GM23248 (cell line): ENCODE data around the gene FKBP8.

Source experiments
- EZH2 ChIP-seq: fragments of 200-600 bp; sonication (generic); IDR thresholded peaks from 2 replicates; pipeline ENCODE4 v1.6.1; 2018; ENCODE audit warnings: antibody characterized with exemption, mild to moderate bottlenecking; ENCODE audit not compliant: insufficient read depth, poor library complexity, severe bottlenecking
- EZH2phosphoT487 ChIP-seq: fragments of 200-600 bp; sonication (generic); IDR thresholded peaks from 2 replicates; pipeline ENCODE4 v1.6.1; 2018; ENCODE audit warnings: antibody characterized with exemption, moderate library complexity, mild to moderate bottlenecking, low read depth; ENCODE audit not compliant: insufficient read depth

DNA sequence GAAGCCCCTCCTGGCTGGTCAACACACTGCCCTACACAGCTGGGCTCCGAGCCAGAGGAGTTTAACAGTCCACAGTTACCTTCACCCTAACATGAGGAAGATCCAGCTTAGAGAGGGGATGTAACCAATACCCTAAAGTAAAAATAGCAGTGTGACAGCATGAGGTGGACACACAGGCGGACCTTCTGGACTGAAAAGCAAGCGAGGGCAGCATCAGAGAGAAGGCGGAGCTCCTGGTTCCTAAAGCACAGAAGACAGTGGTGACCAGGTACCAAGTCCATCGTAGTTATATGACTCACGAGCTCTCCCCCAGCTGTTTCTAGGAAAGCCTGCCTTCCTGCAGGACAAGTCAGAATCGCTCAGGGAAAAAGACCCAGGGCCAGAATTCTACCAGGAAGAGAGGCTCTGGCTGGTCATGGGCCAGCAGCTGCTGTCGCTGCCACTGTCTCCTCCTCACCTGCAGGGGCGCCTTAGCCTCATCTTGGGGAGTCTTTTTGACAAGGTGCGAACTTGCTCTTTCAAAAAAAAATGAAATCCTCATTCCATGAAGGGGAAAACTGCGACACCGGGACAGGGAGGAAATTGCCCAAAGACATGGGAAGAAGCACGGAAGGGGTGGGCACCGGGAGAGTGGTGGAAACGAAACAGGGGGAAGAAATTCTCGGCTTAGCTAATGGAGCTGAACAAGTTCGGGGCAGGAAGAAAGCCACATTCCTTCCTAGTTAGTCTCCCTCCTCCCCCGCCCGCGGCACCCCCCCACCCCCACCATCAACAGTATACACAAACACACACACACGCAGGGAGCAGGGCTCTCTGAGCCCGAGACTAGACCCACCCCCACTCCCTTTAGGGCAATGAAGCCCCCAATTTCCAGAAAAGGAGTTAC is 23.2 kb downstream of the FKBP8 start:
- no peak for TF ChIP-seq EZH2
- no peak for TF ChIP-seq EZH2phosphoT487
